DOHH2 (cell line): ENCODE measurements around the gene COL5A1.

Experiments used
- CTCF ChIP-seq: fragments of 200-600 bp; sonication (generic); IDR thresholded peaks from one replicate; pipeline ENCODE4 v1.5.1; 2014; ENCODE audit warnings: antibody characterized with exemption, mild to moderate bottlenecking, low read depth, low read length; ENCODE audit not compliant: poor library complexity, severe bottlenecking
- EZH2phosphoT487 ChIP-seq: fragments of 200-600 bp; sonication (generic); IDR thresholded peaks from 2 replicates; pipeline ENCODE4 v1.6.1; 2017; ENCODE audit warnings: borderline replicate concordance, mild to moderate bottlenecking, antibody characterized with exemption, low read length, moderate library complexity, mixed read lengths

GRCh38 chr9:134636149-134636507 lies 5.5 kb upstream of the COL5A1 start:
- TF ChIP-seq EZH2phosphoT487 (no peak), CTCF (no peak)
